ENCODE data around the gene CYB561D1. TPM values are rescaled to one million over a fixed set of nuclear protein-coding genes. Genes with fewer than 3 reads are reported as not detected.

The CYB561D1 gene
- total and polyA plus RNA-seq, 2 donors (not counting 3 experiments of a cell fraction or from before 2014, with no cell fraction given), result 7.2 to 7.3 TPM

- no peak for TF ChIP-seq MAX (IDR thresholded peaks at IDR 0.05; ENCODE audit: insufficient read depth, insufficient read length)
- TF ChIP-seq EZH2 (IDR thresholded peaks at IDR 0.05; ENCODE audit: borderline replicate concordance, low read depth, low read length, severe bottlenecking), result no peak
- TF ChIP-seq GATA2 (IDR thresholded peaks at IDR 0.05; ENCODE audit: insufficient read depth, insufficient read length, low read depth, low read length), result no peak
- TF ChIP-seq POLR2A (IDR thresholded peaks at IDR 0.05; ENCODE audit: low read depth, low read length), result no peak
- TF ChIP-seq FOS (IDR thresholded peaks at IDR 0.05; ENCODE audit: borderline replicate concordance, insufficient read depth, low read length), result no peak
- TF ChIP-seq CTCF (IDR thresholded peaks at IDR 0.05; ENCODE audit: extremely low read depth in 1 of 2, insufficient read depth in 1 of 2, low read depth in 1 of 2, low read length in 2 of 2), result no peak
- TF ChIP-seq JUN (IDR thresholded peaks at IDR 0.05; ENCODE audit: borderline replicate concordance, insufficient read depth, insufficient read length, low read depth), result no peak
- no peak for TF ChIP-seq MYC (IDR thresholded peaks at IDR 0.05; ENCODE audit: low read depth, low read length)
- TF ChIP-seq POLR2AphosphoS5 (IDR thresholded peaks at IDR 0.05; ENCODE audit: insufficient read depth, low read depth, low read length), result no peak
- Histone ChIP-seq H3K27me3 (ENCODE audit: control insufficient read depth in 2 of 2, insufficient read depth in 2 of 2, low read length in 2 of 2) (peaks cover 32 to 40% of the 10 kb centered on the region in 2 experiments), H3K9ac (replicated peaks; ENCODE audit: extremely low read depth, insufficient read depth, low read length) (no peak overlapping the region), H3K36me3 (ENCODE audit: control insufficient read depth in 2 of 2, extremely low read depth in 1 of 2, insufficient read depth in 2 of 2, low read length in 2 of 2) (no peaks in the 10 kb centered on the region), H4K20me1 (replicated peaks; ENCODE audit: control insufficient read depth, extremely low read depth, insufficient read depth, low read length) (no peaks in the 10 kb centered on the region), H3K9me3 (replicated peaks; ENCODE audit: control insufficient read depth, insufficient read depth, low read length) (no peaks in the 10 kb centered on the region), H2AFZ (ENCODE audit: low read depth, low read length) (no peak overlapping the region), H3K4me1 (ENCODE audit: control insufficient read depth, extremely low read depth, insufficient read depth, low read length) (no peaks in the 10 kb centered on the region), H3K9me1 (replicated peaks; ENCODE audit: control insufficient read depth, extremely low read depth, insufficient read depth, low read length) (no peaks in the 10 kb centered on the region), H3K4me3 (replicated peaks in 1 of 3; ENCODE audit: insufficient read depth in 1 of 3, low read depth in 1 of 3, low read length in 3 of 3) (no peak overlapping the region), H3K79me2 (ENCODE audit: control insufficient read depth, insufficient read depth, low read length) (no peaks in the 10 kb centered on the region), H3K4me2 (ENCODE audit: insufficient read depth, low read length) (no peak overlapping the region), H3K27ac (ENCODE audit: insufficient read depth, low read depth, low read length) (no peak overlapping the region)
- no peak for FAIRE-seq
- dilution Hi-C loops (cut with MboI; ENCODE audit: extremely low pct_ligation_motif_present, low sequenced_read_pairs) (no loop called here), intact Hi-C loops (cut with micrococcal nuclease) (no loop called here)
- POLR2A ChIA-PET, result no interaction called here
- no peak for DNase-seq (ENCODE audit: low read depth, low spot score)
- CTCF ChIA-PET, result no interaction called here
- BruUV-seq (replicated peaks), result no TSS peak
Observed at GRCh38 chr1:109474697-109475096, 19.2 kb upstream of the CYB561D1 start.

All from endothelial cell of umbilical vein (primary cell).